22Rv1 (cell line): Measurements from ENCODE around the gene MYH14.

Source experiments
- ZFX ChIP-seq: fragments of 450-650 bp; IDR thresholded peaks from 2 replicates; pipeline ENCODE4 v1.6.1; 2017; ENCODE audit warnings: antibody characterized with exemption, borderline replicate concordance
- TF ChIP-seq, protein P1 (sequence below): fragments of 450-650 bp; IDR thresholded peaks from 2 replicates; pipeline ENCODE4 v1.5.1; 2017; ENCODE audit warnings: mild to moderate bottlenecking

DNA sequence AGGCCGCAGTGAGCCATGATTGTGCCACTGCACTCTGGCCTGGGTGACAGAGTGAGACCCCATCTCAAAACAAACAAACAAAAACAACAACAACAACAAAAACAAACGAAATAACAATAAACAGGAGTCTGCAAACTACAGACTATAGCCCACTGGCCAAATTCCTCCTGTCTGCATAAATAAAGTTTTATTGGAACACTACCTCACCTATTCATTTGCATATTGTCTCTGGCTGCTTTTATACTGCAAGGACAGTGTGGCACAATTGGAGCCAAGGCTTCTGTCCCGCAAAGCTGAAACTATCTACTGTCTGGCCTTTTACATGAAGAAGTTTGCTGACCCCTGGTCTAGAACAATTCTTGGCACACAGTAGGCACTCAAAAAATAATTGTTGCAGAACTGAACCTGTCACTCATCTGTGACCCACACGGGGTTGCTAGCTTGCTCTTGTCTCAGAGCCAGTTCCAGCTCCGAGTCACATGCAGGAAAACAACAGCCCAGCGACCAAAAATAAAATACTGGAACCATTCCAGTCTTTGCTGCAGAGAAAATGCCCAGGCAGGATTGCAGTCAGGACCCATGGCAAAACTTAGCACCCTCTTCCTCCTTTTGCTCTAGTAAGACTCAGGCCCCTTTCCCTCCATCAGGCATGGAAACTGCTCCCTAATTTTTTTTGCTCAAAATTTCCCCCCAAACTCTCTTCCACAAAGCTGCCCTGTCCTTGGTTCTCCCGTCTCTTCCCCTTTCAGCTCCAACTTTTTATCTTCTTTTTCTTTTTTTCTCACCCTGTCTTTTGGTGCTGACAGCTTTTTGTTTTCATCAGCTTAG, 4.8 kb upstream of the MYH14 start:
- TF ChIP-seq, protein P1, sequence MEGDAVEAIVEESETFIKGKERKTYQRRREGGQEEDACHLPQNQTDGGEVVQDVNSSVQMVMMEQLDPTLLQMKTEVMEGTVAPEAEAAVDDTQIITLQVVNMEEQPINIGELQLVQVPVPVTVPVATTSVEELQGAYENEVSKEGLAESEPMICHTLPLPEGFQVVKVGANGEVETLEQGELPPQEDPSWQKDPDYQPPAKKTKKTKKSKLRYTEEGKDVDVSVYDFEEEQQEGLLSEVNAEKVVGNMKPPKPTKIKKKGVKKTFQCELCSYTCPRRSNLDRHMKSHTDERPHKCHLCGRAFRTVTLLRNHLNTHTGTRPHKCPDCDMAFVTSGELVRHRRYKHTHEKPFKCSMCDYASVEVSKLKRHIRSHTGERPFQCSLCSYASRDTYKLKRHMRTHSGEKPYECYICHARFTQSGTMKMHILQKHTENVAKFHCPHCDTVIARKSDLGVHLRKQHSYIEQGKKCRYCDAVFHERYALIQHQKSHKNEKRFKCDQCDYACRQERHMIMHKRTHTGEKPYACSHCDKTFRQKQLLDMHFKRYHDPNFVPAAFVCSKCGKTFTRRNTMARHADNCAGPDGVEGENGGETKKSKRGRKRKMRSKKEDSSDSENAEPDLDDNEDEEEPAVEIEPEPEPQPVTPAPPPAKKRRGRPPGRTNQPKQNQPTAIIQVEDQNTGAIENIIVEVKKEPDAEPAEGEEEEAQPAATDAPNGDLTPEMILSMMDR, result no peak
- TF ChIP-seq ZFX, result no peak
